ENCODE results near the gene OOSP3.
"Not testable (repeated sequence)": the region's sequence is repeated elsewhere in the genome, so short reads cannot be mapped to it uniquely, and the experiment has no call there.

Gene OOSP3, protein sequence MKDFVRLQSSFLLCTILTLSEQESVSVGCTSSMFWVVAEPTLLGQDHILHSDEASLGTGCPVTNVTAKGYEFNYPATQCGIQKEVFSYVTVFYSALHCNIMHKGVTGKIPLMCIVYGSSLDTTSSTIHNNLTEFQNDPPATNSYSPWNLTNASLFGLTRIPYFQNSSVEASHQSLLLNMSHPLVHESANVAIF

DNA sequence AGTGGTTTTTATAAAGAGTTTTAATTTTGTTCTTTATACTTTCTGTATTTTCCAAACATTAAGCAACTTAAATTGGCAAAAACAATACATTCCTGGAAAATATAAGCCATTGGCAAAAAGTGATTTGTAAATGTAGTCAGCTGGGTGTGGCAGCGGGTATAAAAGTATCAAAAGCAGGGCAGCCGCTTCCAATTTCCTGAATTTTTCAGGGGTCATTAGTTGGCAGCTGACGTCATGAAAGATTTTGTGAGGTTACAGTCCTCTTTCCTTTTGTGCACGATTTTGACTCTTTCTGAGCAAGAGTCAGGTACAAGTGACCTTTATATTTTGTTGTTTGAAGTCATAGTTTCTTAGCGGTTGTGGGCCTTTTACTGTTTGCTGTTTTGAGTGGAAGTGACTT is at the start of gene OOSP3:
TSS of gene OOSP3 (plus strand) at position 208 of the 400 bp plus-strand sequence. CDS start at position 235, 27 bp downstream.
- H3K4me3 ChIP-seq (ENCODE audit: low read depth, low read length), result no peak within 1 kb of the TSS
- no peaks in the 10 kb centered on the region for H3K27me3 ChIP-seq (ENCODE audit: control insufficient read depth, insufficient read depth, low read length)
- no peak within 1 kb of the TSS for H3K9ac ChIP-seq (ENCODE audit: low read depth, low read length)
- H3K36me3 ChIP-seq (ENCODE audit: control insufficient read depth, insufficient read depth, low read length), result no peaks in the 10 kb centered on the region
- peaks cover 17% of the 10 kb centered on the region for H3K4me1 ChIP-seq (ENCODE audit: control insufficient read depth, insufficient read depth, low read length)
- no peaks in the 10 kb centered on the region for H3K9me3 ChIP-seq (ENCODE audit: control insufficient read depth, insufficient read depth, low read length)
- H3K27ac ChIP-seq (ENCODE audit: low read depth, low read length), result peak within 1 kb of the TSS; percentile 52

DNA sequence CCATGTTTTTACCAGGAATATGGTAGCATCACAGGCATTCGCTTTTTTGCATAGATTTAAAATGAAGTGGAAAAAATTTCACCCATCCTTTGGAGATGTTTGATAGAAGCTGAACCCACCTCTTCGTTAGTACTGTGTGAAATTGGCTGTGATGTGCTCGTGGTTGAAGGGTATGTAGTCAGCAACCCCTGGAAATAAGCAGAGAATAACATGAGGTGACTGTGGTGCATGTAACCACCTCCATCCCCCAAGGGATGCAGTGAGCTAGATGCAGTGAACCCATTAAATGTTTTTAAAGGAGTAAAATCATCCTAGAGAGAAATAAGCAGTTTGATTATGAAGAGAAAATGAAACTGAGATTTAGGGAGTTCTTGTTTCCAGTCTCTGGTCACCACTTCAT is 49.2 kb upstream of the OOSP3 start:
- no peaks in the 10 kb centered on the region for H3K27me3 ChIP-seq (ENCODE audit: control insufficient read depth, insufficient read depth, low read length)
- no peaks in the 10 kb centered on the region for H3K36me3 ChIP-seq (ENCODE audit: control insufficient read depth, insufficient read depth, low read length)
- no peak overlapping the region for H3K9ac ChIP-seq (ENCODE audit: low read depth, low read length)

DNA sequence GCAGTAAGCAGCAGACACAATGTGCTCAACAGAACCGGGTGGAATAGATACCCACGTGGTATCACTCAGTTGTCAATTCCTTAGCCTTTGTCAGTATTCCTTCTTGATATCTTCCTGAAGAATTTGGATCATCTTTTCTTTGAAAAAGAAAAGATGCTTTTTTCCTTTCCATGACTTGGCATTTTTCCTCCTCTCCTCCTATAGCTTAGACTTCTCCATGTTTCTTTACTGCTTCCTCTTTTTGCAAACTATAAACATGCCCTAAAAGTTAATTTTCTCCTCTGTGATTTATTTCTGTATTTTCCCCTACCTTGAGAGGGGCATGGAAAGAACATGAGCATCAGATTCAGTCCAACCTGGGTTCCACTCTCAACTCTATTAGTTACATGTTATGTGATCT is 45.0 kb upstream of the OOSP3 start:
- H3K9ac ChIP-seq (ENCODE audit: low read depth, low read length), result no peak overlapping the region

More for the DNA sequence above, 49.2 kb upstream of the OOSP3 start:
- no peaks in the 10 kb centered on the region for H3K4me1 ChIP-seq (ENCODE audit: control insufficient read depth, insufficient read depth, low read length)
- no peak overlapping the region for H3K27ac ChIP-seq (ENCODE audit: low read depth, low read length)
- no peak overlapping the region for H3K4me3 ChIP-seq (ENCODE audit: low read depth, low read length)
- H3K9me3 ChIP-seq (ENCODE audit: control insufficient read depth, insufficient read depth, low read length), result no peaks in the 10 kb centered on the region

DNA sequence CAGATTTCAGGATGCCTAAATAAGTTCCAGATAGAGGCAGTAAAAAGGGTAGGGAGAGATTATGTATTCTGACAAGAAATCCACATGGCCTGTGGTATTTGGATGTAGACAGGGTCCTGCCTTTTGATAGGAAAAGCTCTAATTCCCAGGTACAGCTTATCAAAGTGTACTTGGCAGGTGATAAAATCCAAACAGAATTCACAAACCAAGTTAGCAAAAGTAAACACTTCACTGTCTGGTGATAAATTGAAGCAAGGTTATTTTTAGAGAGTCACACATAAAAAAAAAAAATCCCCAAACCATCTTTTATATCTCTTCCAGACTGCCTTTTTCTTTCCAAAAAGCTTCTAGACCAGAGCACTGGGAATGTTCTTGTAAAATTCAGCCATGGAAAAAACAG is 39.0 kb upstream of the OOSP3 start:
- H3K36me3 ChIP-seq (ENCODE audit: control insufficient read depth, insufficient read depth, low read length), result no peaks in the 10 kb centered on the region
- H3K27me3 ChIP-seq (ENCODE audit: control insufficient read depth, insufficient read depth, low read length), result no peaks in the 10 kb centered on the region
- H3K9me3 ChIP-seq (ENCODE audit: control insufficient read depth, insufficient read depth, low read length), result no peaks in the 10 kb centered on the region
- H3K9ac ChIP-seq (ENCODE audit: low read depth, low read length), result no peak overlapping the region
- H3K4me1 ChIP-seq (ENCODE audit: control insufficient read depth, insufficient read depth, low read length), result no peaks in the 10 kb centered on the region
- no peak overlapping the region for H3K27ac ChIP-seq (ENCODE audit: low read depth, low read length)
- H3K4me3 ChIP-seq (ENCODE audit: low read depth, low read length), result no peak overlapping the region

More for the DNA sequence above, 45.0 kb upstream of the OOSP3 start:
- Histone ChIP-seq H3K27ac (ENCODE audit: low read depth, low read length) (no peak overlapping the region), H3K4me3 (ENCODE audit: low read depth, low read length) (no peak overlapping the region), H3K36me3 (ENCODE audit: control insufficient read depth, insufficient read depth, low read length) (no peaks in the 10 kb centered on the region), H3K27me3 (ENCODE audit: control insufficient read depth, insufficient read depth, low read length) (no peaks in the 10 kb centered on the region), H3K9me3 (ENCODE audit: control insufficient read depth, insufficient read depth, low read length) (no peaks in the 10 kb centered on the region), H3K4me1 (ENCODE audit: control insufficient read depth, insufficient read depth, low read length) (no peaks in the 10 kb centered on the region)

DNA sequence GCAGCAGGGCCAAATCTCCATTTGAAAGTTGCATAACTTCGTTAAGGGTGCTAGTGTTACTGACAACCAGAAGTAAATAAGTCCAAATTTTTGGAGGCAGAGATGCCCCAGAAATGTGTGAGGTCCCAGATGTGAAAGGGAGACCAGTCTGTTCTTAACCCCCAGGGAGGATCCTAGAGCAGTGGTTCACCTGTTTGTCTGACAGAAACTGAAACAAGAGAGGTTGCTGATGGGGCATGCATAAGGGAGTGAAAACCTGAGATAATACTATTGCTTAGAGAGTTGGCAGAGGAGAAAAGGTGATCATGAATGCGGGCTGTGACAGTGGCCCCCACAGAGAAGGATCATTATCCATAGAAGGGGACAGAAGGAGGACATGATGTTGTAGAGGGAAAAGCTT is 37.1 kb upstream of the OOSP3 start:
- Histone ChIP-seq H3K4me3 (ENCODE audit: low read depth, low read length) (no peak overlapping the region), H3K4me1 (ENCODE audit: control insufficient read depth, insufficient read depth, low read length) (peaks cover 8% of the 10 kb centered on the region), H3K9ac (ENCODE audit: low read depth, low read length) (no peak overlapping the region), H3K9me3 (ENCODE audit: control insufficient read depth, insufficient read depth, low read length) (no peaks in the 10 kb centered on the region), H3K27ac (ENCODE audit: low read depth, low read length) (no peak overlapping the region), H3K36me3 (ENCODE audit: control insufficient read depth, insufficient read depth, low read length) (no peaks in the 10 kb centered on the region), H3K27me3 (ENCODE audit: control insufficient read depth, insufficient read depth, low read length) (no peaks in the 10 kb centered on the region)

DNA sequence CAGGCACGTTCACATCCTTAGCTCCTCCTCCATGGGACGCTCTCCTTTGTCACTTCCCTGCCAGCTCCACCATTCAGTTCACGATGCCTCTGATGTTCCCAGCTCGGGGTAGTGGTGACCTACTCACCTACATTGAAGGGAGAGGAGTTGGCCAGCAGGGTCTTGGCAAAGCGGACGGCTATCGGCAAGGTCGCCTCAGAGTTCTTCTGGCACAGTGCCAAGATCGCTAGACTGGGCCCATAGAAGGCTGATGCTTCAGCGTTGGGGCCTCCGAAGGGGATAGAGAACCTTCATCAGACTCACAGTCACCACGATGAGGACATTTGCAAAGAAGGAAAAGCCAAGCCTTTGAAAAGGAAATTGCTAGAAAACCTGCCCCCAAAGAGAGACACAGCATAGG is 36.3 kb upstream of the OOSP3 start:
- Histone ChIP-seq H3K4me1 (ENCODE audit: control insufficient read depth, insufficient read depth, low read length) (peaks cover 12% of the 10 kb centered on the region), H3K36me3 (ENCODE audit: control insufficient read depth, insufficient read depth, low read length) (no peaks in the 10 kb centered on the region), H3K9me3 (ENCODE audit: control insufficient read depth, insufficient read depth, low read length) (no peaks in the 10 kb centered on the region), H3K9ac (ENCODE audit: low read depth, low read length) (no peak overlapping the region), H3K27ac (ENCODE audit: low read depth, low read length) (no peak overlapping the region), H3K27me3 (ENCODE audit: control insufficient read depth, insufficient read depth, low read length) (no peaks in the 10 kb centered on the region), H3K4me3 (ENCODE audit: low read depth, low read length) (no peak overlapping the region)

DNA sequence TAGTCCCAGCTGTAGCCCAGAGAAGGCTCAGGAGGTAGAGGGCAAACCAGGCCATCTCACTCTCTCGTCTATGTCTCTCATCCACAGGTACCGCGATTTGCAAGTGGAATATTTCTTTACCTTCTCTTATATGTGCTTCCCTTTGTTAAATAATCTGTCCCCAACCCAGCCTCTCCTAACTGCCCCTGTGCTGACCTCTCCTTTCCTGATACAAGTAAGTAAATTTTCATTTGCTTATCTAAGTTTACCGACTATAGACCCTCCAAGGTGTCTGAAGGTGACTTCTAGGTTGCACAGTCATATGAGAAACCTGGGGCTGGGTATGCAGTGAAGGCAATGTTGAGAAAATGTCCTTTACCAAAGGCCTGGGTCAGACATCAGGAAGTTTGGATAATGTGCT is 33.2 kb upstream of the OOSP3 start, which contains the start of gene CBLIF:
TSS of gene CBLIF (minus strand) at position 101 of the 400 bp plus-strand sequence. CDS start at position 55, 46 bp downstream.
- no peaks in the 10 kb centered on the region for H3K9me3 ChIP-seq (ENCODE audit: control insufficient read depth, insufficient read depth, low read length)
- no peak within 1 kb of the TSS for H3K27ac ChIP-seq (ENCODE audit: low read depth, low read length)
- H3K27me3 ChIP-seq (ENCODE audit: control insufficient read depth, insufficient read depth, low read length), result no peaks in the 10 kb centered on the region
- H3K4me3 ChIP-seq (ENCODE audit: low read depth, low read length), result no peak within 1 kb of the TSS
- H3K9ac ChIP-seq (ENCODE audit: low read depth, low read length), result no peak within 1 kb of the TSS
- H3K4me1 ChIP-seq (ENCODE audit: control insufficient read depth, insufficient read depth, low read length), result peaks cover 12% of the 10 kb centered on the region
- no peaks in the 10 kb centered on the region for H3K36me3 ChIP-seq (ENCODE audit: control insufficient read depth, insufficient read depth, low read length)

DNA sequence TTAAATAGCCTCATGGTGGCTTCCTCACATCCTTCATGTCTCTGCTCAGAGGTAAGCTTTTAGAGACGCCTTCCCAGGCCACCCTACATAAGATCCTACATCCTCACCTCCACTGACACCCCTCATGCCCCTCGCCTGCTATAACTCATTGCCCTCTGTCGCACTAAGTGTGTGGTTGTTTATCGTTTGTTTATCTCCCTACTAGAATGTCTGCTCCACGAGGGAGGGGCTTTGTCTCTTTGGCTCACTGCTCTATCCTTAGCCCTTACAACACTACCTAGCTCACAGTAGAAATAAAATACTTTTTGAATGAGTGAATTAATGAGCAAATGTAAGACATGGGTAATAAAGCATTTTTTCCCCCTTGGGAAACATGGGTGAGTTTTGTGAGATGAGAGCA is 32.0 kb upstream of the OOSP3 start:
- no peak overlapping the region for H3K27ac ChIP-seq (ENCODE audit: low read depth, low read length)
- H3K36me3 ChIP-seq (ENCODE audit: control insufficient read depth, insufficient read depth, low read length), result no peaks in the 10 kb centered on the region
- H3K9me3 ChIP-seq (ENCODE audit: control insufficient read depth, insufficient read depth, low read length), result no peaks in the 10 kb centered on the region
- no peaks in the 10 kb centered on the region for H3K27me3 ChIP-seq (ENCODE audit: control insufficient read depth, insufficient read depth, low read length)
- H3K9ac ChIP-seq (ENCODE audit: low read depth, low read length), result no peak overlapping the region
- H3K4me1 ChIP-seq (ENCODE audit: control insufficient read depth, insufficient read depth, low read length), result peaks cover 12% of the 10 kb centered on the region
- no peak overlapping the region for H3K4me3 ChIP-seq (ENCODE audit: low read depth, low read length)

DNA sequence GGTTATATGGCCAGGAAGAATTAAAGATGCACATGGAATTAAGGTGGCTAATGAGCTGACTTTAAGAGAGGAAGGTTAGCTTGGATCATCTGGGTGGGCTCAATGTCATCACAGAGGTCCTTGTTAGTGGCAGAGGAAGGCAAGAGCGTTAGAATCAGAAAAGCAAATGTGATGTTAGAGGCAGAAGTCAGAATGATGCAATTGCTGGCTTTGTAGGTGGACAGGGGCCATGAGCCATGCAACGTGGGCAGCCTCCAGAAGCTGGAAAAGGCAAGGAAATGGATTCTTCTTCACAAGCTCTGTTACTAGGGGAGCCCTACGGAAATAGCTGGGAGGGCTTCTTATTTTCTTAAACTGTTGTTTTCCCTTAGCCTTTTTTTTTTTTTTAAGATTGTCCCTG is 31.0 kb upstream of the OOSP3 start:
- H3K36me3 ChIP-seq (ENCODE audit: control insufficient read depth, insufficient read depth, low read length), result no peaks in the 10 kb centered on the region

DNA sequence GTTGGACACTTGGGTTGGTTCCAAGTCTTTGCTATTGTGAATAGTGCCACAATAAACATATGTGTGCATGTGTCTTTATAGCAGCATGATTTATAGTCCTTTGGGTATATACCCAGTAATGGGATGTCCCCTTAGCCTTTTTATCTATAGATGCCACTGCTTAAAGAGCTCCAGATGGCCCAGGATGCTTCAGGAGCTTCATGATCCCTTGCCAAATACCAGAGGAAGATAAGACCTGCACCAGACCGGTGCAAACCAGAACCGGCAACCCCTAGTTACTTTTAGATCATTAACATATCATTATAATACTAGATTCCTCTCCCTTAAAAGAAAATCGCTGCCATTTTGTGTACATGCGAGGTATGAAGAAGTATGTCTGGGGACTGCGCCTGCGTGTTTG is 30.1 kb upstream of the OOSP3 start:
- not testable (repeated sequence) for H3K27ac ChIP-seq (ENCODE audit: low read depth, low read length); H3K9ac ChIP-seq (ENCODE audit: low read depth, low read length); H3K9me3 ChIP-seq (ENCODE audit: control insufficient read depth, insufficient read depth, low read length); H3K4me3 ChIP-seq (ENCODE audit: low read depth, low read length); H3K36me3 ChIP-seq (ENCODE audit: control insufficient read depth, insufficient read depth, low read length); H3K27me3 ChIP-seq (ENCODE audit: control insufficient read depth, insufficient read depth, low read length)
- H3K4me1 ChIP-seq (ENCODE audit: control insufficient read depth, insufficient read depth, low read length), result peaks cover 12% of the 10 kb centered on the region

More for the DNA sequence above, 31.0 kb upstream of the OOSP3 start:
- no peak overlapping the region for H3K27ac ChIP-seq (ENCODE audit: low read depth, low read length)
- H3K9me3 ChIP-seq (ENCODE audit: control insufficient read depth, insufficient read depth, low read length), result no peaks in the 10 kb centered on the region
- H3K4me3 ChIP-seq (ENCODE audit: low read depth, low read length), result no peak overlapping the region
- peaks cover 12% of the 10 kb centered on the region for H3K4me1 ChIP-seq (ENCODE audit: control insufficient read depth, insufficient read depth, low read length)
- no peak overlapping the region for H3K9ac ChIP-seq (ENCODE audit: low read depth, low read length)
- no peaks in the 10 kb centered on the region for H3K27me3 ChIP-seq (ENCODE audit: control insufficient read depth, insufficient read depth, low read length)

DNA sequence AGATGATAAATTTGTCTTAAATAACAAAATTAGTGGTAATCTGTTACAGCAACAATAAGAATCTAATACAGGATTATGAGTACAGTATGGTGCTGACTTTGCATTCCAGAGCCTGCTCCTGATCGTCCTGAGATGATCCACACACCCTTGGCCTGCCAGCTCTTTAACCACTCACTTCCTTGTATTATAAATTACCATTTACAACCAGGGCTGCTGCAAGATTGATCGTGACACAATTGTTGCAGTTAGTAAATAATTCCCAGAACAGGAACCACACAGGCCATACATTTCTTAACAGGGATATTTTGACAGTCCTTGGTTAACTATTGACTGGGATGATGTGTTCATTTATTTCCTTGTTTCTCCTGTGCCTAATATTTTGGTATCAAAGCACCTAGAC is 29.5 kb upstream of the OOSP3 start:
- Histone ChIP-seq H3K27ac (ENCODE audit: low read depth, low read length) (no peak overlapping the region), H3K9ac (ENCODE audit: low read depth, low read length) (no peak overlapping the region), H3K36me3 (ENCODE audit: control insufficient read depth, insufficient read depth, low read length) (no peaks in the 10 kb centered on the region), H3K9me3 (ENCODE audit: control insufficient read depth, insufficient read depth, low read length) (no peaks in the 10 kb centered on the region), H3K4me3 (ENCODE audit: low read depth, low read length) (no peak overlapping the region), H3K4me1 (ENCODE audit: control insufficient read depth, insufficient read depth, low read length) (peaks cover 14% of the 10 kb centered on the region), H3K27me3 (ENCODE audit: control insufficient read depth, insufficient read depth, low read length) (no peaks in the 10 kb centered on the region)

All from HUES48 (cell line).